Measurements from ENCODE around the gene BPNT1.
"Not testable (repeated sequence)": the region's sequence is repeated elsewhere in the genome, so short reads cannot be mapped to it uniquely, and the experiment has no call there.

The BPNT1 gene, protein sequence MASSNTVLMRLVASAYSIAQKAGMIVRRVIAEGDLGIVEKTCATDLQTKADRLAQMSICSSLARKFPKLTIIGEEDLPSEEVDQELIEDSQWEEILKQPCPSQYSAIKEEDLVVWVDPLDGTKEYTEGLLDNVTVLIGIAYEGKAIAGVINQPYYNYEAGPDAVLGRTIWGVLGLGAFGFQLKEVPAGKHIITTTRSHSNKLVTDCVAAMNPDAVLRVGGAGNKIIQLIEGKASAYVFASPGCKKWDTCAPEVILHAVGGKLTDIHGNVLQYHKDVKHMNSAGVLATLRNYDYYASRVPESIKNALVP

DNA sequence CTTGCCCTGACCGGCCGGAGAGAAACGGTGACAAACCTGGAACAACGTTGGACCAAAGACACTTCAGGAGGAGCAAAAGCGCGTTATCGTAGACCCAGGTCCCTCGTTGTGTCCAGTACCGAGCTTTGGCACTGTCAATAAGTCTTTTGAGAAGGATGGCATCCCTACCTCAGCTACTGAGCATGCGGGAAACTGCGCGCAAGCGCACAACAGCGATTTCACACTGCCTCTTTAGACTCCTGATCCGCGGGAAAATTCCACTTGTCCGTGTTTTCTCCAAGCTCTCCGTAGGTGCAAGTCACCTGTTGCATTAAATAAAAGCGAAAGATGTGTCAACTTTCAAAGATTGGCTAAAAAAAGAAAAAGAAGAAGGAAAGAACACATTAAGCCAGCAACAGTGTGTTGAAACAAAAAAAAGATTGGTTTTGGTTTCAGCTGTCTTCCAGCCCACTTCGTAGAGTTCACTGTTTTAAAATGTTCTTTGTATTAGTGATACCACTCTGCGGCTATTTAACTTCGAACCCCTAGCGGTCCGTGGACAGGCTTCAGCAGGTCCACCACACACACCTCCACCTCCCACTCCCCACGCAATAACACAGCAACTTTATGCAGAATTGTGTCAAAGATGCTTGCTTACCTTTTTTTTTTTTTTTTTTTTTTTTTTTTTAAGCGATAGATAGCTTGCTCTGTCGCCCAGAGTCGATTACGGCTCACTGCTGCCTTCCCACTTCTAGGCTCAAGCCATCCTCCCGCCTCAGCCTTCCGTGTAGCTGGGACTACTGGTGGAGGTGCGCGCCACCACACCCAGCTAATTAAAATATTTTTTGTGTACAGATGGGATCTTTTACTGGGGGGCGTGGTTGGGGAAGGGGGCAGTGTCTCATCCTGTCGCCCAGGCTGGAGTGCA lies at the start of gene BPNT1:
Gene BPNT1 (minus strand): TSS at position 139 of the 907 bp plus-strand sequence. CDS start 9,942 bp downstream, outside the sequence.
- DNase-seq (ENCODE audit: low read depth in 2 of 2) = peak; percentile 95 to 98

DNA sequence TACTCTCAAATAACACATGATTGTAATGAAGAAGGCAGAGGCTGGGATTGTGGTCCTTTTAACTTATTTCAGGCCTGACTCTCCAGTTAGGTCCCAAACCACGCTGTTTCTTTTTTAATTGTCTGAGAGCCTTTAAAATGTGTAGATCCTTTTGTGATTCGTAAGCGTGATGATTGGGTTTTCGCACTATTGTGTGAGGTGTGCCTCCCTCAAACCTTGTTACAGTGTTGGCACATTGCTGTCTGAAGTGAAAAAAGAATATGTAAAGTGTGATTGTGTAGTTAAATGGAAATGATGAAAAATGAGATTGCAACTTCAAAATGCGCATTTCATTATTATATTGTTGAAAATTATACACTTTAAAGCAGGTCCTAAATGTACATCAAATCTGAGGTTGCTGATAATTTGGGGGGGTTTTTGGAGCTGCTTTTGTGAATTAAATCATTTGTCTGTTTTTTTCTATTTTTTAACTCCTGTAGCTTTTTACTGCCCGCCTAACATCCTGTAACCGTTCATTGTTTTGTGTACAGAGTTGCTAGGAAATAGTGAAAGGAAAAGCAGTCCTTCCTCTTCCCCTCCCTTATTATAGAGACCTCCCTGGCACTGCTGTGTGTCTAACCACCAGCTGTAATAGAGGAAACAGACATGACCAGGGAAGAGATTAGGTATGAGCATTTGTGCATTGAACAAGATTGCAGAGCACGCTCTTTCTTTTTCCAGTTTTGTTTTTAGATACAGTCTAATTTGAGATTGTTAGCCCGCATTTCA lies 47.6 kb upstream of the BPNT1 start:
- DNase-seq (ENCODE audit: low read depth in 2 of 2) = no peak

DNA sequence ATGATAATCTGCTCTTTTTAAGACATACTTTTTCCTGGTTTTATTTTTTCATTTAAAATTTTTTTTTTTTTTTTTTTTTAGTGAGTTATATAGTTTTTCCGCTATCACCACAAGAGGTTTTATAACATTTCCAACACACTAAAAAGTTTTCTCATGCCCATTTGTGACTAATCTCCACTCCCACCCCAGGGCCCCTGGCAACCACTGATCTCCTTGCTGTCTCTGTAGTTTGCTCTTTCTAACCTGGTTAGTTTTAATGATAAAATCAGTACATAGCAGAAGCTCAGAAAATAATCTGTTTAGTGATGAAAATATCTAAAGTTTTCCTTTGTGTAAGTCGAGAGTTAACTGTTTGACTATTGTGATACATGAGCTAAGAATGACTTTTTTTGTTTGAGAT lies 46.2 kb upstream of the BPNT1 start:
- no peak for DNase-seq (ENCODE audit: low read depth in 2 of 2)

DNA sequence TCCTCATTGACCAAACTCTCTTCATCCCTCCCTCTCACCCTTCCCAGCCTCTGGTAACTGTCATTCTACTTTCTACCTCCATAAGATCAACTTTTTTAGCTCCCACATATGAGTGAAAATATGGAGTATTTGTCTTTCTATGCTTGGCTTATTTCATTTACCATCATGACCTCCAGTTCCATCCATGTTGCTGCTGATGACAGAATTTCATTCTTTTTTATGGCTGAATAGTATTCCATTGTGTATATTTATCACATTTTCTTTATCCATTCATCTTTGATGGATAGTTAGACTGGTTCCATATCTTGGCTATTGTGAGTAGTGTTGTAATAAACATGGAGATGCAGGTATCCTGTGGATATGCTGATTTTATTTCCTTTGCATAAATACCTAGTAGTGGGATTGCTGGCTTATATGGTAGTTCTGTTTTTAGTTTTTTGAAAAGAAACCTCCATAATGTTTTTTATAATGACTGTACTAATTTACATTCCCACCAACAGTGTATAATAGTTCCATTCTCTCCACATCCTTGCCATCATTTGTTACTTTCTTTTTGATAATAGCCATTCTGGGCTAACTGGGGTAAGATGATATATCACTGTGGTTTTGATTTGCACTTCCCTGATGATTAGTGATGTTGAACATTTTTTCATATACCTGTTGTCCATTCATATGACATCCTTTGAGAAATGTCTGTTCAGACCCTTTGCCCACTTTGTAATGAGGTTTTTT lies 40.1 kb upstream of the BPNT1 start:
- DNase-seq (ENCODE audit: low read depth in 2 of 2) = no peak

DNA sequence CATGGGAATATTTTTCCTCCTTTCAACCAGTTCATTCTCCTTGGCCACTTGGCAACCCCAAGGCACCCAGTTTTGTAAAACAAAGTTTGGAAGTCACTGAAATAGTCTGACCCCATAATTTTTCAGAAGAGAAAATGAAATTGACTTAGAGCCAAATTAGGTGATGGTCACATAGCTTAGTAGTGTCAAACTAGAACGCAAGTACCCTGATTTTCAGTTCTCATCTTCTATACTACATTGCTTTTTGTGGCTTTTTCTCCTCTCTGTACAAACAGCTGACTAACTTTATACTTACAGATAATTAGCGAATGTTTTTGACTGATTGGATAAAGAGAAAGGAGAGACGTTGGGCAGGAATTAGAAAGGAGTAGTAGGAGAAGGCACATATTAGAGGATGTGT lies 37.5 kb upstream of the BPNT1 start:
- DNase-seq (ENCODE audit: low read depth in 2 of 2) = no peak

DNA sequence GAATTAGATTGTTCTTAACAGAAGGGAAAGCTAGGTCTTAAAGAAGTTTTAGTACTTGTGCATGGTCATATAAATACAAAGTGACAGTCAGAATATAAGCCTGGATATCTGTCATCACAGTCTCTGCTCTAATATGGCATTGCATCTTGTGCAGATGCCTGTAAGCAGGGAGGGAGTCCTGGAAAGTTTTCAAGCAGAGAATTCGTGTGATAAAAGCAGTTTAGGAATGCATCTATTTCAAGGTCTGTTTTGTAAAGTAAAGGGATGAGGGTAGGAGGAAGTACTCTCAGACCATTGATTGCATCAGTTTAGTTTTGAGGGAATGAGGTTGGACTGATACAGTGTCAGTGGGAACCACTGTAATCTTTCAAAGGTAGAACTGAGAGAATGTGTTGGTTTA lies 35.0 kb upstream of the BPNT1 start:
- DNase-seq (ENCODE audit: low read depth in 2 of 2) = no peak

DNA sequence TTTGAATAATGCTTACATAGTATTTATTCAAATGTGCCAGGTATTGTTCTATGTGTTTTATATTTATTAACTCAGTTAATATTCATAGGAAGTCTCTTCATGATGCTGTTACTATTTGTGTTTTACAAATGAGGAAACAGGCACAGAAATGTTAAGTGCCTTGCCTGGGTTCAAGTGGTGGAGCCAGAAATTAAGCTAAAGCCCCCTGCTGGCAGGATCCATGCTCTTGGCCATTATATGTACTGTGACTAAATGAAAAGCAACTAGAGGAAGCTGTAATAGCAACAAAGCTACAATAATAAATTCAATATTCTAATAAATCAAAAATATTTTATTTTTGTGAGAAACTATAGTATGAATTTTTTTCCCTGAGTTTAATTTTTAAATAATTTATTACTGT lies 34.3 kb upstream of the BPNT1 start:
- peak in 1 of 2 donors; percentile 2 for DNase-seq (ENCODE audit: low read depth in 2 of 2)

DNA sequence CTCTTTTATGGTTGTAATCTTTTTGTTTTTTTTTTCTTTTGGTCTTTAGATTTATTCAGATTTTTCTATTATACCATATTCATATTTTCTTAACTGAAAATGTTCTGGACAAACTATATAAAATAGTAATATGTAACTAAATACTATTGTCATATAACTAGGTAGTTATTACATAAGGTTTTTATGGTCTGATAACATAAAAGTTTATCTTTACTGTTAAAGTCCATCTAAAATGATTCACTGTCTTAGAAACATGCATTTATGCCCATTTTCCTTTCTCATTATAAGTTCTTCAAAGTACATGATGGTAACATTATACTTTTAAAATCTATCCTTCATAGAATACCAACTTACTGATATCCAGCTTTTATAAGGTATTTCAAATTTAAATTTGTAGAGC lies 33.5 kb upstream of the BPNT1 start:
- DNase-seq (ENCODE audit: low read depth in 2 of 2) = no peak

DNA sequence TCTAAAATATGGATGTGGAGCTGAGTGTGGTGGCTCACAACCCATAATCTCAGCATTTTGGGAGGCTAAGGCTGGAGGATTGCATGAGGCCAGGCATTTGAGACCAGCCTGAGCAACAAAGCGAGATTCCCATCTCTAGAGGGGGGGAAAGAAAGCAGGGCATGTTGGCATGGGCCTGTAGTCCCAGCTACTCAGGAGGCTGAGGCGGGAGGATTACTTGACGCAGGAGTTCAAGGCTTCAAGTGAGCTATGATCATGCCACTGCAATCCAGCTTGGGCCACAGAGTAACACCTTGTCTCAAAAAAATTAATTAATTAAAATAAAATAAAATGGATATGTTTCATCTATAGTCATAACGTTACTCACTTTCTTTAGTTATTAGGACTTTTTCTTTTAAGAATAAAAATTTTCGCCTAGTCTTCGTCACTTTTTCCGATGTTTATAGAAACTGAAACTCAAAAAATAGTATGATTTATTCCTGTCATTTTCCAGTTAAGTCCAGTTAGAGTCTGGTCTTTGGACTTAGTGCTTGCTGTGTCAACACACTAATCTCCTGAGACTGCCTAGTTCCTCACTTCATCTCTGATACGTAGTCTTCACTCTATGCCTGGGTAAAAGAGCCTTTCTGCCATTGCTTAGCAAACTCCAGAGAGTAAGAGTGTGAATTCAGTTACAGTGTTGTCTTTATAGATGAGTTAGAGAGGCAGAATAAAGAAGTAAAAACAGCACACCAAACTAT lies 32.4 kb upstream of the BPNT1 start:
- DNase-seq (ENCODE audit: low read depth in 2 of 2) = no peak

DNA sequence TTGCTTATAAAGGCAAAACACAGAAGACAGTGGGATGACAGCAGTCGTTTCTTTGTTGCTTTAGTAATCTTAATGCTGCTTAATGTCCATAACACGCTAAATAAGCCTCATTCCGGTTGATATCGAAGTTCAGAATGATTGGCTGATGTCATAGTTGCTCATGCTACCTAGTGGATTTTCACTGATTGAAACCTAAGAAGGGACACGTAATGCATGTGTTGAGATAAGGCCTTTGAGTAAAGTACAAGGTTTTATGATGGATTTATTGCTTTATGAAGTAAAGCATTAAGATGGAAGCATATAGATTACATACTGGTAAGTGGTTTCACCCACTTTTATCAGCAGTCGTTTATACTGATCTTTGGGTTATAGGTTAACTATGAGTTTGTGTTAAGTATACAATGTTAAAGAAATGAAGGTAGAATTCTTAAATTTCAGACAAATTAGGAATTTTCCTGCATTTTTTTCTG lies 29.5 kb upstream of the BPNT1 start:
- no peak for DNase-seq (ENCODE audit: low read depth in 2 of 2)

DNA sequence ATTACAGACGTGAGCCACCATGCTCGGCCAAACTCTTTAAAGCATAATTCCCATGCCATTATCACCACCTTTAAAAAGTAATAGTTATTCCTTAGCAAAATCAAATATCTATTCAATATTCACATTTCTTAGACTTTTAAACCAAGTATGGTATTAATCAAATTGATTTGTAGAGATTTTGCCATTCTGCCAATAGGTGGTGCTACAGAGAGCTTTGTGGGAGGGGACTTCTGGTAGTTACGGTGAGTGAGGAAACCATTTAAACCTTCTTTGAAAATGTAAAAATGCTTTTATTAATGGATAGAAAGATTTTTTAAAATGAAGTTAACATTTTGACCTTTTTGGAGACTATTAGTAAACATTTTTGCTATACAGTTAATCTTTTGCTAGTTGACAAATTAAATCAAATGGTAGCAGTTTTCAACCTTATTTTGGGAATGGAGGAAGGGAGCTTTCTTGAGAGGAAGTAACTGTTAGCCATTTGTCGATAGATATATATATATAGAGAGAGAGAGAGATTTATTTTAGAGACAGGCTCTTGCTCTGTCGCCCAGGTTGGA lies 23.6 kb upstream of the BPNT1 start:
- peak in 1 of 2 donors; percentile 16 for DNase-seq (ENCODE audit: low read depth in 2 of 2)

DNA sequence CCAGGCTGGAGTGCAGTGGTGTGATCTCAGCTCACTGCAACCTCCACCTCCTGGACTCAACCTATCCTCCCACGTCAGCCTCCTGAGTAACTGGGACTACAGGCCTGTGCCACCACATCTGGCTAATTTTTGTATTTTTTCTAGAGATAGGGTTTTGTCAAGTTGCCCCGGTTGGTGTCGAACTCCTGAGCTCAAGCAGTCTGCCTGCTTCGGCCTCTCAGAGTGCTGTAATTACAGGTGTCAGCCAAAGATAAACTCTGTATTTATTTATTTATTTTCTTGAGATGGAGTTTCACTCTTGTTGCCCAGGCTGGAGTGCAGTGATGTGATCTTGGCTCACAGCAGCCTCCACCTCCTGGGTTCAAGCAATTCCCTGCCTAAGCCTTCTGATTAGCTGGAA lies 23.0 kb upstream of the BPNT1 start:
- not testable (repeated sequence) for DNase-seq (ENCODE audit: low read depth in 2 of 2)

DNA sequence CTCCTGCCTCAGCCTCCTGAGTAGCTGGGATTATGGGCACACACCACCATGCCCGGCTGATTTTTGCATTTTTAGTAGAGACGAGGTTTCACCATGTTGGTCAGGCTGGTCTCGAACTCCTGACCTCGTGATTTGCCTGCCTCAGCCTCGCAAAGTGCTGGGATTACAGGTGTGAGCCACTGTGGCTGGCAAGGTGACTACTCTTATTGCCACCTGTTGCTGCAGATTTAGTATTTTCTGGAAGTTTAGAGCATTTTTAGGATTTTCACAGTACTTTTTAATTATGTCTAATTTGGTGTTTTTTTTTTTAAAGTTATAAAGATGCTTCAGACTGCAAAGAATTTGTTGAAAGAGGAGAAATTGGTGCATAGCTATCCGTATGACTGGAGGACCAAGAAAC lies 20.9 kb upstream of the BPNT1 start:
- not testable (repeated sequence) for DNase-seq (ENCODE audit: low read depth in 2 of 2)

DNA sequence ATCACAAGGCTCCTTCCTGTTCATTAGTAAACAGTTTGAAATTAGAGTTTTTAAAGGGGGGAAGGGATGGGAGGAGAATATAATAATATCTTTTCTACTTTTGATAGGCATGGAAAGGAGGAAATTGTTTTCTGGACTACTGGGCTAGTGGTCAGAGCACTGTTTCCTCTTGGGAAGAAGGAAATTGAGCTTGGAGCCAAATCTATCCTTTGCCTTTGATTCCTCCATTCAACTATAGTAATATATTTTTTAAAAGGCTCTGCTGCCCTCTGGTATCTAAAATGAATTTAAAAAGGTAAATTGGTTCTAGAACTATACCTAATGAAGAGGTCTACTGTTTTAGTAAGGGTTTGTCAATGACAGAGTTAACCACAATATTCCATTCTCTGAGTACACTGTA lies 10.2 kb upstream of the BPNT1 start:
- no peak for DNase-seq (ENCODE audit: low read depth in 2 of 2)

DNA sequence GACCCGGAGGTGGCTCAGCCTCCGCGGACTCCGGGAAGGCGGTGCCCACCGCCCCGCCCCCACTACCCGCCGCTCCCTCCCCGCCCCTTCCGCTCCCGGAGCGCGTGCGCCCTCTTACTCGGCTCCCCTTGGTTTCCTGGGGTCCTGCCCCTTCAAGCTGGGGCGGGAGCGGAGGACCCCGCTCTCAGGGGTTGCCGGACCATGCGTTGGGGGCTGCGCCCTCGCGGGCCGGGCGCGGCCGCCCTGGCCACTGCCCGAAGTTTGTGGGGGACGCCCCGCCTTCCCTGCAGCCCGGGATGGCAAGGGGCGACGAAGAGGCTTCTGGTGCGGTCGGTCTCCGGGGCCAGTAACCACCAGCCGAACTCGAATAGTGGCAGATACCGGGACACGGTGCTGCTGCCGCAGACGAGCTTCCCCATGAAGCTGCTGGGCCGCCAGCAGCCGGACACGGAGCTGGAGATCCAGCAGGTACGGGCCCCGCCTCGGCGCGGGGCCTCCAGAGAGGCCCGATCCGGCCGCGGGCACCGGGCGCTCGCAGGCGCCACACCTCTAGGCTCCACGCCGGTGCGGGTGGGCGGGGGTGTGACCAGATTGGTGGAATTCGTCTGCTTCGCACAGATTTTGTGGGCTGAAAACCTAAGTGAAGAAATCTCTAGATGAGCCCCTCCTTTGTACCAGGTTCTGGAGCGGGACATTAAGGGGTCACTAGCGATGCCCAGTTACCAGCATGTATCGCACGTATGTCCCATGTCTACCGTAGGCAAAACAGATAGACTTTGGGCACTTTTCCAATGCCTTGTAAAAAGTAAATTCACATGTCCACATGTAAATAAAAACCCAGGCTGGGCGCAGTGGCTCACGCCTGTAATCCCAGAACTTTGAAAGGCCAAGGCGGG lies 4.7 kb upstream of the BPNT1 start, which contains the start of gene IARS2:
Gene IARS2 (plus strand): TSS at position 117 of the 896 bp plus-strand sequence. CDS start 85 bp downstream, at position 202.
- peak; percentile 92 to 93 for DNase-seq (ENCODE audit: low read depth in 2 of 2)

DNA sequence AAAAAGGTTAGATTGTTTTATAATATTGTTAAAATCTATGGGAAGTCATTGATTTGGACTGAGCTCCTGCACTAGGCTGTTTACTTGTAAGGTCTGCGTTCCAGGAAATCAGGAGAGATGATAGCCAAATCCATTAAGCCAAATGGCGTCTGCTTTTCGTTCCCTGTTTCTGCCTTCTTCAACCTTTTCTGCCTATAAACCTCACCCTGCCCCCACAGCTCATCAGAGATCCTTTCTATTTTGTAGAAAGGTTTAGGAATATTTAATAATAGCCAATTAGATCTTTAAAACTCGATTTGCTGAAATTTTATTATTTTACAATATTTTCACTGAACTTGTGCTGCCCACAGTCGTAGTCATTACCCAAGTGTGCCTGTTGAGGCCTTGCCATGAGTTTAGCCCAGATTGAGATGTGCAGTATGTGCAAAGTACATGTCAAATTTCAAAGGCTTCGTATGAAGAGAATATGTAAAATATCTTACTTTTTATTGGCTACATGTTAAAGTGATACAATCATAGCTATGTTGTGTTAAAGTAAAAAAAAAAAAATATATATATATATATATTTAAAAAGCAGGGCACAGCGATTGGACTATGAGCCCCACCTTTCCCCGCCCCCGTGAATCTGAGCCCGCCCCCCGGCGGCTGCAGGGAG lies 3.9 kb upstream of the BPNT1 start:
- DNase-seq (ENCODE audit: low read depth in 2 of 2) = no peak

DNA sequence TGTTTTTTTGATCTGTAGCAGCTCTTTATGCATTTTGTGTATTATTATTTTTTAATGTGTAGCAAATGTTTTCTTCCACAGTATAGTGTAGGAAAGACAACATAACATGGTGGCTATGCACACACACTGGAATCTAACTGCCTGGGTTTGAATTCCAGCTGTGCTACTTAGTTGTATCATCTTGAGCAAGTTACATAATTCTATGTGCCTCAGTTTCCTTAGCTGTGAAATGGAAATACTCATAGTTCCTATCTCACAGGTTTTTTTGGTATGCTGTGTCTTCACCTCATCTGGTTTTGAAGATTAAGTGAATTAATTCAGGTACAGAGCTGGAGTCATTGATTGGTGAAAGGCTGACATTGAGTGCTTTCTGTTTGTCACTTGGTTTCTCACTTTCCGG lies 3.1 kb upstream of the BPNT1 start:
- DNase-seq (ENCODE audit: low read depth in 2 of 2) = no peak

DNA sequence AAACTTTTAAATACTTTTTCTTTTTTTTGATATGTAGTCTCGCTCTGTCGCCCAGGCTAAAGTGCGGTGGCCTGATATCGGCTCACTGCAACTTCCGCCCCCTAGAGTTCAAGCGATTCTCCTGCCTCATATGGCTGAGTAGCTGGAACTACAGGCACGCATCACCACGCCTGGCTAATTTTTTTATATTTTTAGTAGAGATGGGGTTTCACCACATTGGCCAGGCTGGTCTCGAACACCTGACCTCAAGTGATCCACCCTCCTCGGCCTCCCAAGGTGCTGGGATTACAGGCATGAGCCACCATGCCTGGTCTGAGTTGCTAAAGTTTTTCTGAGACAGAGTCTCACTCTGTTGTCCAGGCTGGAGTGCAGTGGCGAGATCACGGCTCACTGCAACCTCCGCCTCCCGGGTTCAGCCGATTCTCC lies 3.3 kb downstream of the BPNT1 start:
- not testable (repeated sequence) for DNase-seq (ENCODE audit: low read depth in 2 of 2)

DNA sequence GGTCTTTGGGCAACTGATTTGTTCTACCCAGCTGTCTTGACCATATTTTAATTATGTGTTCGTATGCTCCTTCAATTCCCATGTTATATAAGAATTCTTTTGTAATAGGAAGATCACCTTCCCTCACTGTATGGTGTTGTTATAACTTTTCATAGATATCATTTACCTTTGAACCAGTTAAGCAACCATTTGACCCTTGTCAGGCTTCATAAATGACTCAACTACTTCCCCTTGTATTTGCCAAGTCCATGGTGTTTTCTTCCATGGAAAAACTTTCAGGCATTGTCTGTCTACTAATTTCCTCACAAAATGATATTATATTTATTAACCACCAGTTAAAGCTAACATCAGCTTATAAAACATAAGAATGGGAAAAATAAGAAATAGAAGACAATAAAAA lies 5.1 kb downstream of the BPNT1 start:
- DNase-seq (ENCODE audit: low read depth in 2 of 2) = no peak
